Measurements from ENCODE around the gene STRA8. TPM values are rescaled to one million over a fixed set of nuclear protein-coding genes. Genes with fewer than 3 reads are reported as not detected.

STRA8 gene
- total RNA-seq, 1 experiment from 2014 or later = not detected

GRCh38 chr7:135215698-135216097, 17.9 kb upstream of the STRA8 start:
- H3K9me3 Mint-ChIP-seq (ENCODE audit: unreplicated experiment) = no peaks in the 10 kb centered on the region
- no peak overlapping the region for H3K4me3 Mint-ChIP-seq (ENCODE audit: unreplicated experiment)
- no peak overlapping the region for H3K27ac Mint-ChIP-seq (ENCODE audit: low read depth, unreplicated experiment)
- TF ChIP-seq CTCF (IDR thresholded peaks at IDR 0.05; ENCODE audit: unreplicated experiment) = no peak
- no peaks in the 10 kb centered on the region for H3K4me1 Mint-ChIP-seq (ENCODE audit: insufficient read depth, unreplicated experiment)
- H3K36me3 Mint-ChIP-seq (ENCODE audit: insufficient read depth, unreplicated experiment) = no peaks in the 10 kb centered on the region
- DNase-seq (ENCODE audit: unreplicated experiment) = no peak
- H3K27me3 Mint-ChIP-seq (ENCODE audit: insufficient read depth, unreplicated experiment) = no peaks in the 10 kb centered on the region
- intact Hi-C loops (cut with micrococcal nuclease) = no loop called here
- CTCF ChIA-PET = no interaction called here
- no TSS peak for BruUV-seq (replicated peaks)
- POLR2A ChIA-PET = no interaction called here

DNA sequence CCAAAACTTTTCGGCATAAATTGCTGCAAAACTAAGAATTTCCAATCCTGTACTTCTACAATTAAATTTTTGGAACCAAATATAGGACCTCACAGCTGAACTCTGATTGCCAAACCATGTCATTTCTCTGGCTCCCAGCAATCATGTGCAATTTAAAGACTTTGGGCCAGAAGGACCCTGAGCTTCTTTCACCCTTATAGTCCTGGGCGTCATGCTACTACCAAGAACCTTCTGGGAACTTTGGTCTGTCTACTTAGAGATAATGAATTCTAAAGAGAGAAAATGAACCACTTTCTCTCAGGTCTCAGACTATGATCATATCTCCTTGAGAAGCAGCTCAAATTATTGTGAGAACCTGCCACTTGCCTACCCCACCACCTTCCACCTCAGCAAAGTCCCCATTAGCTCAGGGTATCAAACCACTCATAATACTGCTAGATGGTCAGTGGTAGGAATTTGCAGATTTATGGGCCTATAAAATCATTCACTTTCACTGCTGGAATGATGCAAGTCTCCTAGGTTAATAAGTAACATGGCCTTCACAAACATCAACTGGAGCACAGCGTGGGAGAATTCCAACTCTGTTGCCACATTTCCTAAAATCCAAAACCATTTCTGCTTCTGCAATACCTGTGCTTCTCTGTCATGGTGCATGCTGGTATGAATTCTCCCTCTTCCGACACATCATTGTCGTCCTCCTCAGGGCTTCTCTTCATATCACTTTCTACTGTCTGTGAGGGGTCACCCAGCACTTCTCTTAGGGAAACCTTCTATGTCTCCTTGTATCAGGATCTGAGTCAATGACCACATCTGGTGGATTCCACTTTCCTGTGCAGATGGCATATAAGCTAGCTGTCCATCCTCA, 15.8 kb upstream of the STRA8 start:
- Mint-ChIP-seq H3K36me3 (ENCODE audit: insufficient read depth, unreplicated experiment) (no peaks in the 10 kb centered on the region), H3K9me3 (ENCODE audit: unreplicated experiment) (no peaks in the 10 kb centered on the region), H3K4me3 (ENCODE audit: unreplicated experiment) (no peak overlapping the region), H3K27ac (ENCODE audit: low read depth, unreplicated experiment) (no peak overlapping the region), H3K27me3 (ENCODE audit: insufficient read depth, unreplicated experiment) (no peaks in the 10 kb centered on the region), H3K4me1 (ENCODE audit: insufficient read depth, unreplicated experiment) (no peaks in the 10 kb centered on the region)
- no TSS peak for BruUV-seq (replicated peaks)
- CTCF ChIA-PET = interaction anchor here (0.6 to 1.0 kb wide), 5 partner anchors 12 to 744 kb away, joined by 3 read pairs; no protein-coding TSS in a partner anchor
- intact Hi-C loops (cut with micrococcal nuclease) = loop anchor here (2.0 kb wide), 1 partner anchor 71 kb away; no protein-coding TSS in a partner anchor
- POLR2A ChIA-PET = no interaction called here
- TF ChIP-seq CTCF (IDR thresholded peaks at IDR 0.05; ENCODE audit: unreplicated experiment) = no peak
- DNase-seq (ENCODE audit: unreplicated experiment) = no peak

GRCh38 chr7:135224027-135224426, 9.6 kb upstream of the STRA8 start:
- CTCF ChIA-PET = interaction anchor here (0.6 kb wide), 1 partner anchor 99 kb away, joined by 3 read pairs; no protein-coding TSS in a partner anchor
- TF ChIP-seq CTCF (IDR thresholded peaks at IDR 0.05; ENCODE audit: unreplicated experiment) = no peak
- Mint-ChIP-seq H3K36me3 (ENCODE audit: insufficient read depth, unreplicated experiment) (no peaks in the 10 kb centered on the region), H3K4me3 (ENCODE audit: unreplicated experiment) (no peak overlapping the region), H3K9me3 (ENCODE audit: unreplicated experiment) (peaks cover 8% of the 10 kb centered on the region), H3K27me3 (ENCODE audit: insufficient read depth, unreplicated experiment) (peaks cover 18% of the 10 kb centered on the region), H3K4me1 (ENCODE audit: insufficient read depth, unreplicated experiment) (no peaks in the 10 kb centered on the region), H3K27ac (ENCODE audit: low read depth, unreplicated experiment) (no peak overlapping the region)
- POLR2A ChIA-PET = no interaction called here
- intact Hi-C loops (cut with micrococcal nuclease) = no loop called here
- no peak for DNase-seq (ENCODE audit: unreplicated experiment)
- BruUV-seq (replicated peaks) = no TSS peak

GRCh38 chr7:135231686-135232085, 2.0 kb upstream of the STRA8 start:
- TF ChIP-seq CTCF (IDR thresholded peaks at IDR 0.05; ENCODE audit: unreplicated experiment) = no peak
- no peaks in the 10 kb centered on the region for H3K36me3 Mint-ChIP-seq (ENCODE audit: insufficient read depth, unreplicated experiment)
- ChIA-PET POLR2A (no interaction called here), CTCF (interaction anchor here (0.6 kb wide), 2 partner anchors 10 to 23 kb away, joined by 3 to 6 read pairs; no protein-coding TSS in a partner anchor)
- H3K4me3 Mint-ChIP-seq (ENCODE audit: unreplicated experiment) = no peak overlapping the region
- intact Hi-C loops (cut with micrococcal nuclease) = no loop called here
- H3K27me3 Mint-ChIP-seq (ENCODE audit: insufficient read depth, unreplicated experiment) = no peaks in the 10 kb centered on the region
- no peak overlapping the region for H3K27ac Mint-ChIP-seq (ENCODE audit: low read depth, unreplicated experiment)
- no TSS peak for BruUV-seq (replicated peaks)
- H3K9me3 Mint-ChIP-seq (ENCODE audit: unreplicated experiment) = no peaks in the 10 kb centered on the region
- DNase-seq (ENCODE audit: unreplicated experiment) = no peak
- no peaks in the 10 kb centered on the region for H3K4me1 Mint-ChIP-seq (ENCODE audit: insufficient read depth, unreplicated experiment)
